ENCODE results near the gene TXNRD1. TPM values are rescaled to one million over a fixed set of nuclear protein-coding genes. Genes with fewer than 3 reads are reported as not detected.

TXNRD1 gene
- total and polyA plus RNA-seq, 9 donors: 45.0 to 157 (median 77.4) TPM

DNA sequence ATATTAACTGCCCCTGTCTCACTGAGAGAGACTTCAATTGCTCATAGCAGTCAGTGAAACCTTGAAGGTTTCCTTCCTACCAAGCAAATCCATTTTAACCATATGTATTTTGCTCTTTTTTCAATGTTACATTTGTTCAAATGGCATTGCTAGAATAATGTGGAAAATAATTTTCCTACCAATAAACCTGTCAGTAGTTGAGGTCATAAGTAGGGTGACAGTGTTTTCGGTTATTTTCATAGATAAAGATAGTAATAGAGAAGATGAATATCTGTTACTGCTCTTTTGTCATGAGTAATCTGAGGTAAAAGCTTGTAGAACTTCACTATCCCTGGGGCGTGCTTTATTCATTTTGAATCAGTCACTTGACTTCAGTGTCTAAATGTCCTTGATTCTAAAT is 120.5 kb downstream of the TXNRD1 start:
- Histone ChIP-seq H3K27ac (no peak overlapping the region), H3K4me1 (ENCODE audit: insufficient read depth) (no peaks in the 10 kb centered on the region), H3K4me3 (no peak overlapping the region), H3K36me3 (no peaks in the 10 kb centered on the region), H3K9me3 (no peaks in the 10 kb centered on the region), H3K27me3 (no peaks in the 10 kb centered on the region)
- DNase-seq: no peak
- WGBS, 3 donors: 79 to 85% (median 79%) methylated on average over 2 of the region's 2 CpGs
- intact Hi-C loops (cut with DNase I): no loop called here
- no peak for TF ChIP-seq EP300 (IDR thresholded peaks at IDR 0.05)
- TF ChIP-seq POLR2A (IDR thresholded peaks at IDR 0.05): no peak
- TF ChIP-seq, protein P1, sequence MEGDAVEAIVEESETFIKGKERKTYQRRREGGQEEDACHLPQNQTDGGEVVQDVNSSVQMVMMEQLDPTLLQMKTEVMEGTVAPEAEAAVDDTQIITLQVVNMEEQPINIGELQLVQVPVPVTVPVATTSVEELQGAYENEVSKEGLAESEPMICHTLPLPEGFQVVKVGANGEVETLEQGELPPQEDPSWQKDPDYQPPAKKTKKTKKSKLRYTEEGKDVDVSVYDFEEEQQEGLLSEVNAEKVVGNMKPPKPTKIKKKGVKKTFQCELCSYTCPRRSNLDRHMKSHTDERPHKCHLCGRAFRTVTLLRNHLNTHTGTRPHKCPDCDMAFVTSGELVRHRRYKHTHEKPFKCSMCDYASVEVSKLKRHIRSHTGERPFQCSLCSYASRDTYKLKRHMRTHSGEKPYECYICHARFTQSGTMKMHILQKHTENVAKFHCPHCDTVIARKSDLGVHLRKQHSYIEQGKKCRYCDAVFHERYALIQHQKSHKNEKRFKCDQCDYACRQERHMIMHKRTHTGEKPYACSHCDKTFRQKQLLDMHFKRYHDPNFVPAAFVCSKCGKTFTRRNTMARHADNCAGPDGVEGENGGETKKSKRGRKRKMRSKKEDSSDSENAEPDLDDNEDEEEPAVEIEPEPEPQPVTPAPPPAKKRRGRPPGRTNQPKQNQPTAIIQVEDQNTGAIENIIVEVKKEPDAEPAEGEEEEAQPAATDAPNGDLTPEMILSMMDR (IDR thresholded peaks at IDR 0.05): no peak

GRCh38 chr12:104337030-104337558 is 121.5 kb downstream of the TXNRD1 start:
- DNase-seq: no peak
- TF ChIP-seq EP300 (IDR thresholded peaks at IDR 0.05) (no peak), POLR2A (IDR thresholded peaks at IDR 0.05) (no peak)
- TF ChIP-seq, protein P1 (IDR thresholded peaks at IDR 0.05): no peak
- no peak overlapping the region for H3K4me3 ChIP-seq
- WGBS, 3 donors: 80 to 89% (median 89%) methylated on average over 7 of the region's 7 CpGs
- no peaks in the 10 kb centered on the region for H3K4me1 ChIP-seq (ENCODE audit: insufficient read depth)
- H3K27ac ChIP-seq: no peak overlapping the region
- intact Hi-C loops (cut with DNase I): no loop called here
- H3K36me3 ChIP-seq: no peaks in the 10 kb centered on the region
- H3K9me3 ChIP-seq: no peaks in the 10 kb centered on the region
- no peaks in the 10 kb centered on the region for H3K27me3 ChIP-seq

DNA sequence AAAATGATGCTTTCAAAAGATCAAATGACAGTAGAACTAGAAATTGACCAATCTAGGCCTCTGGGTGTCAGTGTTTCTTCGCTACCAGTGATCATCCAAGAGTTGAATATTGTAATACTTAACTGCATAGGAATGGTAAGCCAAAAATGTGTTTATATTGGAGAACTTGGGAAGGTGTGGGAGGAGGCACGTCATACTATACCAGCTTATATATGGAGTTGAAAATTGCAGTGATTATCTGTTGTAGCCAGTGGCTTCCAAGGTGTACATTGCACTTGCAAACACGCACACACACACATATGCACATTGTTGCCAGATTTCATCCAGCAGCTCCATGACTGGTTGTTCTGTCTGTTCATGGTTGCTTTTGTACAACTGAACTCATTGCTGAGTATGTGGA is 124.1 kb downstream of the TXNRD1 start:
- H3K27ac ChIP-seq: no peak overlapping the region
- intact Hi-C loops (cut with DNase I): no loop called here

GRCh38 chr12:104340177-104340576 is 124.6 kb downstream of the TXNRD1 start:
- Histone ChIP-seq H3K4me1 (ENCODE audit: insufficient read depth) (peaks cover 9% of the 10 kb centered on the region), H3K4me3 (no peak overlapping the region), H3K27ac (no peak overlapping the region), H3K36me3 (no peaks in the 10 kb centered on the region), H3K9me3 (no peaks in the 10 kb centered on the region), H3K27me3 (no peaks in the 10 kb centered on the region)
- TF ChIP-seq POLR2A (IDR thresholded peaks at IDR 0.05) (no peak), EP300 (IDR thresholded peaks at IDR 0.05) (no peak)
- TF ChIP-seq, protein P1 (IDR thresholded peaks at IDR 0.05): no peak
- intact Hi-C loops (cut with DNase I): no loop called here
- WGBS, 3 donors: 75 to 89% (median 75%) methylated on average over 1 of the region's 1 CpG
- DNase-seq: no peak

More for the DNA sequence above, 124.1 kb downstream of the TXNRD1 start:
- WGBS, 3 donors: 78 to 84% (median 83%) methylated on average over 3 of the region's 3 CpGs
- Histone ChIP-seq H3K4me3 (no peak overlapping the region), H3K9me3 (no peaks in the 10 kb centered on the region), H3K36me3 (no peaks in the 10 kb centered on the region), H3K4me1 (ENCODE audit: insufficient read depth) (peaks cover 7% of the 10 kb centered on the region), H3K27me3 (no peaks in the 10 kb centered on the region)
- DNase-seq: no peak
- TF ChIP-seq, protein P1 (IDR thresholded peaks at IDR 0.05): no peak
- TF ChIP-seq EP300 (IDR thresholded peaks at IDR 0.05) (no peak), POLR2A (IDR thresholded peaks at IDR 0.05) (no peak)

Measured in ovary (tissue), 9 donors.